Smooth muscle cell (in vitro differentiated cells): Measurements from ENCODE around the gene CCDC159. TPM values are rescaled to one million over a fixed set of nuclear protein-coding genes. Genes with fewer than 3 reads are reported as not detected.

Source experiments
- DNase-seq: peaks from one replicate; lab custom pipeline; 2025; ENCODE audit not compliant: unreplicated experiment; lab: John Stamatoyannopoulos, UW
- H2AFZ ChIP-seq: fragments of 200-600 bp; sonication (generic); 2 replicates; pipeline ENCODE4 v1.6.0; 2016; ENCODE audit warnings: antibody characterized with exemption, low read depth, mild to moderate bottlenecking
- H3F3A ChIP-seq: fragments of 200-600 bp; sonication (generic); 2 replicates; pipeline ENCODE4 v1.6.0; 2017; ENCODE audit warnings: antibody characterized with exemption, low read depth
- H3K27ac ChIP-seq: fragments of 200-600 bp; sonication (generic); 2 replicates; pipeline ENCODE4 v1.5.1; 2016; ENCODE audit warnings: low read depth, mild to moderate bottlenecking
- H3K27me3 ChIP-seq: fragments of 200-600 bp; sonication (generic); 2 replicates; pipeline ENCODE4 v1.6.1; 2016; ENCODE audit warnings: low read depth, mild to moderate bottlenecking
- H3K36me3 ChIP-seq: fragments of 200-600 bp; sonication (generic); 2 replicates; pipeline ENCODE4 v1.5.1; 2016; ENCODE audit warnings: low read depth
- H3K4me1 ChIP-seq: fragments of 200-600 bp; sonication (generic); 2 replicates; pipeline ENCODE4 v1.5.1; 2016; ENCODE audit warnings: low read depth
- H3K4me2 ChIP-seq: fragments of 200-600 bp; sonication (generic); 2 replicates; pipeline ENCODE4 v1.6.0; 2016; ENCODE audit warnings: mild to moderate bottlenecking
- H3K4me3 ChIP-seq: fragments of 200-600 bp; sonication (generic); 2 replicates; pipeline ENCODE4 v1.5.1; 2016; ENCODE audit warnings: mild to moderate bottlenecking
- H3K79me2 ChIP-seq: fragments of 200-600 bp; sonication (generic); 2 replicates; pipeline ENCODE4 v1.6.0; 2016; ENCODE audit warnings: low read depth, mild to moderate bottlenecking
- H3K9ac ChIP-seq: fragments of 200-600 bp; sonication (generic); 2 replicates; pipeline ENCODE4 v1.6.0; 2016; ENCODE audit warnings: low read depth
- H3K9me3 ChIP-seq: fragments of 200-600 bp; sonication (generic); replicated peaks from 2 replicates; pipeline ENCODE4 v1.5.1; 2016; ENCODE audit warnings: low read depth
- H4K20me1 ChIP-seq: fragments of 200-600 bp; sonication (generic); 2 replicates; pipeline ENCODE4 v1.6.0; 2016; ENCODE audit warnings: low read depth
- WGBS: methylation state at CpG from one replicate; pipeline ENCODE4 v1.1.7; 2016; ENCODE audit warnings: low lambda C conversion rate; 5-methylcytosine and 5-hydroxymethylcytosine counted together
- polyA plus RNA-seq: library from polyadenylated mRNA; unstranded; fragments of >200 nt; fragmentation: Nextera tagmentation; extraction: Ambion mirVana; gene quantifications from 2 replicates; pipeline ENCODE4 v1.2.1, GENCODE V29; 2016
- total RNA-seq: library from RNA; depleted of rRNA; stranded (reverse); fragments of >200 nt; gene quantifications from 2 replicates; pipeline ENCODE4 v1.2.3, GENCODE V29; 2014
- TF ChIP-seq, protein P1 (sequence below): fragments of 200-600 bp; sonication (generic); IDR thresholded peaks from 2 replicates; pipeline ENCODE4 v1.5.1; 2017; ENCODE audit warnings: borderline replicate concordance, mild to moderate bottlenecking, antibody characterized with exemption; ENCODE audit not compliant: insufficient read depth, poor library complexity, severe bottlenecking

The CCDC159 gene
- total and polyA plus RNA-seq, 2 experiments from 2014 or later = 9.8 to 29.4 TPM

DNA sequence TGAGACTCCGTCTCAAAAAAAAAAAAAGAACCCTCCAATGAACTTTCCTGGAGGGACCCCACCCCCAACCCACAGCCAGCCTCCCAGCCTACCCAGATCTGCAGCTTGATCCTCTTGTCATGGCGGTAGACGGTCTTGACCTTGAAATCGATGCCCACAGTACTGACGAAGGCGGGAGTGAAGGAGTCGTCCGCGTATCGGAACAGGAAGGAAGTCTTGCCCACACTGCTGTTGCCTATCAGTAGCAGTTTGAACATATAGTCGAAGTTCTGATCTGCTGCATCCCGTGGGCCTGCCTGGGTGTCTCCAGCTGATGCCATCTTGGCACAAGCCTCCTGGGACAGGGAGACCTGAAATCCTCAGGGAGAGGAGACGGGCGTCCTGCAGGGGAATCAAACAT is 9.2 kb upstream of the CCDC159 start:
- no peaks in the 10 kb centered on the region for H3K27me3 ChIP-seq
- H3K9me3 ChIP-seq = no peaks in the 10 kb centered on the region
- H3K36me3 ChIP-seq = peaks cover 6% of the 10 kb centered on the region
- WGBS = 94% methylated on average over 14 of the region's 14 CpGs
- H3K4me3 ChIP-seq = no peak overlapping the region
- H2AFZ ChIP-seq = no peak overlapping the region
- H3K79me2 ChIP-seq = no peaks in the 10 kb centered on the region
- H3K4me2 ChIP-seq = no peak overlapping the region
- no peak overlapping the region for H3K9ac ChIP-seq
- H3K27ac ChIP-seq = no peak overlapping the region
- DNase-seq = no peak
- H3F3A ChIP-seq = no peaks in the 10 kb centered on the region
- H4K20me1 ChIP-seq = no peaks in the 10 kb centered on the region
- H3K4me1 ChIP-seq = no peaks in the 10 kb centered on the region
- TF ChIP-seq, protein P1, sequence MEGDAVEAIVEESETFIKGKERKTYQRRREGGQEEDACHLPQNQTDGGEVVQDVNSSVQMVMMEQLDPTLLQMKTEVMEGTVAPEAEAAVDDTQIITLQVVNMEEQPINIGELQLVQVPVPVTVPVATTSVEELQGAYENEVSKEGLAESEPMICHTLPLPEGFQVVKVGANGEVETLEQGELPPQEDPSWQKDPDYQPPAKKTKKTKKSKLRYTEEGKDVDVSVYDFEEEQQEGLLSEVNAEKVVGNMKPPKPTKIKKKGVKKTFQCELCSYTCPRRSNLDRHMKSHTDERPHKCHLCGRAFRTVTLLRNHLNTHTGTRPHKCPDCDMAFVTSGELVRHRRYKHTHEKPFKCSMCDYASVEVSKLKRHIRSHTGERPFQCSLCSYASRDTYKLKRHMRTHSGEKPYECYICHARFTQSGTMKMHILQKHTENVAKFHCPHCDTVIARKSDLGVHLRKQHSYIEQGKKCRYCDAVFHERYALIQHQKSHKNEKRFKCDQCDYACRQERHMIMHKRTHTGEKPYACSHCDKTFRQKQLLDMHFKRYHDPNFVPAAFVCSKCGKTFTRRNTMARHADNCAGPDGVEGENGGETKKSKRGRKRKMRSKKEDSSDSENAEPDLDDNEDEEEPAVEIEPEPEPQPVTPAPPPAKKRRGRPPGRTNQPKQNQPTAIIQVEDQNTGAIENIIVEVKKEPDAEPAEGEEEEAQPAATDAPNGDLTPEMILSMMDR = no peak

GRCh38 chr19:11338121-11338520 is 8.2 kb upstream of the CCDC159 start:
- Histone ChIP-seq H3K36me3 (peaks cover 6% of the 10 kb centered on the region), H3K27me3 (no peaks in the 10 kb centered on the region), H3K4me1 (no peaks in the 10 kb centered on the region), H3K27ac (no peak overlapping the region), H3K4me3 (peak overlapping the region; percentile 76), H3K4me2 (peak overlapping the region; percentile 98), H3F3A (no peaks in the 10 kb centered on the region), H2AFZ (no peak overlapping the region), H4K20me1 (no peaks in the 10 kb centered on the region), H3K79me2 (no peaks in the 10 kb centered on the region), H3K9ac (no peak overlapping the region), H3K9me3 (no peaks in the 10 kb centered on the region)
- WGBS = 95% methylated on average over 7 of the region's 7 CpGs
- TF ChIP-seq, protein P1 = no peak
- no peak for DNase-seq

- Histone ChIP-seq H3K4me3 (peak overlapping the region; percentile 76), H3K27ac (no peak overlapping the region), H3K36me3 (peaks cover 6% of the 10 kb centered on the region), H3F3A (no peaks in the 10 kb centered on the region), H3K27me3 (no peaks in the 10 kb centered on the region), H2AFZ (peak overlapping the region; percentile 85), H4K20me1 (no peaks in the 10 kb centered on the region), H3K4me1 (no peaks in the 10 kb centered on the region), H3K4me2 (peak overlapping the region; percentile 98), H3K9me3 (no peaks in the 10 kb centered on the region), H3K9ac (peak overlapping the region; percentile 43), H3K79me2 (no peaks in the 10 kb centered on the region)
- no peak for DNase-seq
- WGBS = 29% methylated on average over 21 of the region's 21 CpGs
- TF ChIP-seq, protein P1 = no peak
These were observed 7.6 kb upstream of the CCDC159 start for GRCh38 chr19:11338569-11339253.
